ENCODE data around the gene SPIRE2.

GRCh38 chr16:89845417-89845816 is 17.1 kb downstream of the SPIRE2 start:
- TF ChIP-seq CTCF (conservative IDR thresholded peaks at IDR 0.05 in 1 of 2, IDR thresholded peaks at IDR 0.05 in 1 of 2; ENCODE audit: extremely low read depth in 1 of 2, insufficient read depth in 1 of 2, low read depth in 1 of 2, low read length in 2 of 2) (no peak), EZH2 (IDR thresholded peaks at IDR 0.05; ENCODE audit: borderline replicate concordance, low read length) (no peak)
